Mesenchymal stem cell (in vitro differentiated cells and primary cell): Measurements from ENCODE around the gene HAP1.

Experiments
- DNase-seq: peaks from one replicate; pipeline ENCODE4 v3.0.0-alpha.2; 2013
- H2AFZ ChIP-seq: one replicate; pipeline ENCODE4 v1.6.1; 2013; ENCODE audit warnings: low read depth, mild to moderate bottlenecking, control low read depth, inconsistent platforms, low read length, moderate library complexity
- H2AK5ac ChIP-seq: 2 replicates; pipeline ENCODE4 v1.6.1; 2013; ENCODE audit warnings: low read length, moderate library complexity, mild to moderate bottlenecking, inconsistent platforms; ENCODE audit not compliant: severe bottlenecking
- H2BK120ac ChIP-seq: one replicate; pipeline ENCODE4 v1.6.1; 2013; ENCODE audit warnings: low read depth, mild to moderate bottlenecking, inconsistent platforms, low read length, moderate library complexity
- H2BK12ac ChIP-seq, 2 experiments: one replicate each; pipeline ENCODE4 v1.6.1; 2013; ENCODE audit warnings: inconsistent platforms in 2 of 2, low read length in 2 of 2, mild to moderate bottlenecking in 2 of 2, moderate library complexity in 2 of 2, control low read depth in 1 of 2
- H2BK15ac ChIP-seq: one replicate; pipeline ENCODE4 v1.6.1; 2013; ENCODE audit warnings: mild to moderate bottlenecking, low read depth, inconsistent platforms; ENCODE audit not compliant: poor library complexity, severe bottlenecking
- H2BK5ac ChIP-seq: 2 replicates; pipeline ENCODE4 v1.6.1; 2013; ENCODE audit warnings: low read depth, mild to moderate bottlenecking, low read length, control low read depth, inconsistent platforms; ENCODE audit not compliant: poor library complexity, severe bottlenecking
- H3K14ac ChIP-seq, 2 experiments: one replicate each; pipeline ENCODE4 v1.6.1; 2013; ENCODE audit warnings: inconsistent platforms in 2 of 2, low read length in 2 of 2, control low read depth in 1 of 2, mild to moderate bottlenecking in 1 of 2, moderate library complexity in 1 of 2
- H3K18ac ChIP-seq, 2 experiments: one replicate each; pipeline ENCODE4 v1.6.1; 2013; ENCODE audit warnings: inconsistent platforms in 2 of 2, low read length in 2 of 2, control low read depth in 1 of 2, low read depth in 1 of 2, mild to moderate bottlenecking in 1 of 2
- H3K23ac ChIP-seq, 2 experiments: one replicate each; pipeline ENCODE4 v1.6.1; 2013; ENCODE audit warnings: inconsistent platforms in 2 of 2, low read length in 2 of 2, mild to moderate bottlenecking in 2 of 2, moderate library complexity in 2 of 2, control low read depth in 1 of 2
- H3K27ac ChIP-seq: 2 replicates; pipeline ENCODE4 v1.5.1; 2013; ENCODE audit warnings: mild to moderate bottlenecking, moderate library complexity, low read length, control low read depth, inconsistent platforms; ENCODE audit not compliant: poor library complexity, severe bottlenecking
- H3K27me3 ChIP-seq, 2 experiments: 2 replicates each; pipeline versions ENCODE4 v1.6.1 to v1.7.0; 2013; ENCODE audit warnings: low read length in 2 of 2, mild to moderate bottlenecking in 2 of 2, moderate library complexity in 2 of 2, control low read depth in 1 of 2, inconsistent platforms in 1 of 2; ENCODE audit not compliant: control insufficient read depth in 1 of 2, insufficient read depth in 1 of 2
- H3K36me3 ChIP-seq, 2 experiments: 2 replicates each; pipeline versions ENCODE4 v1.6.1 to v1.7.0; 2013; ENCODE audit warnings: low read length in 2 of 2, control low read depth in 1 of 2, inconsistent platforms in 1 of 2, low read depth in 1 of 2, mild to moderate bottlenecking in 1 of 2; ENCODE audit not compliant: insufficient read depth in 2 of 2, control insufficient read depth in 1 of 2
- H3K4ac ChIP-seq, 2 experiments: one replicate each; pipeline ENCODE4 v1.6.1; 2013; ENCODE audit warnings: inconsistent platforms in 2 of 2, low read length in 2 of 2, mild to moderate bottlenecking in 2 of 2, moderate library complexity in 2 of 2, control low read depth in 1 of 2, low read depth in 1 of 2
- H3K4me1 ChIP-seq: 2 replicates; pipeline ENCODE4 v1.6.1; 2013; ENCODE audit warnings: low read depth, low read length, control low read depth; ENCODE audit not compliant: control insufficient read depth, insufficient read depth
- H3K4me2 ChIP-seq: 2 replicates; pipeline ENCODE4 v1.6.1; 2013; ENCODE audit warnings: low read length, mild to moderate bottlenecking, inconsistent platforms; ENCODE audit not compliant: poor library complexity, severe bottlenecking
- H3K4me3 ChIP-seq, 2 experiments: 2 replicates each; pipeline versions ENCODE4 v1.5.1 to v1.7.0; 2013; ENCODE audit warnings: low read length in 2 of 2, mild to moderate bottlenecking in 2 of 2, control low read depth in 1 of 2, low read depth in 1 of 2; ENCODE audit not compliant: insufficient read depth in 1 of 2
- H3K79me1 ChIP-seq: replicated peaks from 2 replicates; pipeline ENCODE4 v1.6.1; 2013; ENCODE audit warnings: mild to moderate bottlenecking, control low read depth, low read length, inconsistent platforms; ENCODE audit not compliant: poor library complexity, severe bottlenecking
- H3K9ac ChIP-seq: 2 replicates; pipeline ENCODE4 v1.7.0; 2013; ENCODE audit warnings: mild to moderate bottlenecking, low read length, moderate library complexity
- H3K9me3 ChIP-seq: 2 replicates; pipeline ENCODE4 v1.7.0; 2013; ENCODE audit warnings: mild to moderate bottlenecking, low read length; ENCODE audit not compliant: control insufficient read depth
- H4K8ac ChIP-seq: one replicate; pipeline ENCODE4 v1.6.1; 2013; ENCODE audit warnings: inconsistent platforms, mild to moderate bottlenecking, low read length, moderate library complexity
- H4K91ac ChIP-seq: one replicate; pipeline ENCODE4 v1.6.1; 2013; ENCODE audit warnings: mild to moderate bottlenecking, low read length, inconsistent platforms
- WGBS: methylation state at CpG from one replicate; pipeline ENCODE4 v1.1.7; 2013; ENCODE audit warnings: mixed read lengths; 5-methylcytosine and 5-hydroxymethylcytosine counted together

The HAP1 gene

GRCh38 chr17:41710472-41711090, 23.9 kb downstream of the HAP1 start:
- H2AK5ac ChIP-seq: no peak overlapping the region
- no peak overlapping the region for H2AFZ ChIP-seq
- H3K18ac ChIP-seq: no peak overlapping the region
- no peak overlapping the region for H3K14ac ChIP-seq
- H4K91ac ChIP-seq: no peak overlapping the region
- H3K4me2 ChIP-seq: no peak overlapping the region
- H3K4me3 ChIP-seq: no peak overlapping the region
- DNase-seq: peak; percentile 72
- no peak overlapping the region for H2BK5ac ChIP-seq
- peaks cover 6 to 24% of the 10 kb centered on the region in 2 experiments for H3K27me3 ChIP-seq
- H2BK120ac ChIP-seq: no peak overlapping the region
- no peaks in the 10 kb centered on the region for H3K79me1 ChIP-seq
- WGBS: 64% methylated on average over 8 of the region's 8 CpGs
- H3K27ac ChIP-seq: no peak overlapping the region
- H3K4ac ChIP-seq: no peak overlapping the region
- H3K9ac ChIP-seq: no peak overlapping the region
- H2BK15ac ChIP-seq: no peak overlapping the region
- no peak overlapping the region for H2BK12ac ChIP-seq
- H3K23ac ChIP-seq: no peak overlapping the region
- peaks cover 3% of the 10 kb centered on the region for H3K4me1 ChIP-seq
- no peaks in the 10 kb centered on the region for H3K9me3 ChIP-seq
- H3K36me3 ChIP-seq: no peaks in the 10 kb centered on the region
- no peak overlapping the region for H4K8ac ChIP-seq

GRCh38 chr17:41707803-41708669, 26.4 kb downstream of the HAP1 start:
- Histone ChIP-seq H3K36me3 (no peaks in the 10 kb centered on the region), H4K8ac (no peak overlapping the region)

GRCh38 chr17:41705271-41705991, 29.0 kb downstream of the HAP1 start:
- Histone ChIP-seq H3K14ac (peak overlapping the region in 1 of 2 experiments; percentile 42), H2BK120ac (no peak overlapping the region), H2BK15ac (no peak overlapping the region), H3K79me1 (no peaks in the 10 kb centered on the region), H4K91ac (no peak overlapping the region), H3K4me3 (peak overlapping the region in 1 of 2 experiments; percentile 47), H2AK5ac (no peak overlapping the region), H3K23ac (peak overlapping the region in 1 of 2 experiments; percentile 51), H3K18ac (no peak overlapping the region), H3K4me2 (peak overlapping the region; percentile 8), H2AFZ (no peak overlapping the region), H3K9ac (peak overlapping the region; percentile 14), H3K27me3 (peaks cover 0 to 3% of the 10 kb centered on the region in 2 experiments), H4K8ac (peak overlapping the region; percentile 40), H3K9me3 (no peaks in the 10 kb centered on the region), H3K4me1 (peaks cover 10% of the 10 kb centered on the region), H3K27ac (no peak overlapping the region), H3K4ac (peak overlapping the region; percentile 16 to 24), H2BK12ac (peak overlapping the region in 1 of 2 experiments; percentile 49), H2BK5ac (no peak overlapping the region), H3K36me3 (no peaks in the 10 kb centered on the region)
- WGBS: 56% methylated on average over 12 of the region's 13 CpGs
- peak; percentile 74 for DNase-seq

More at GRCh38 chr17:41707803-41708669, 26.4 kb downstream of the HAP1 start:
- Histone ChIP-seq H2BK120ac (no peak overlapping the region), H3K4ac (no peak overlapping the region), H2BK5ac (no peak overlapping the region), H3K18ac (no peak overlapping the region), H3K9me3 (no peaks in the 10 kb centered on the region), H3K27me3 (peaks cover 6 to 9% of the 10 kb centered on the region in 2 experiments), H3K4me3 (no peak overlapping the region), H4K91ac (no peak overlapping the region), H3K9ac (no peak overlapping the region), H2BK12ac (no peak overlapping the region), H3K4me1 (peaks cover 10% of the 10 kb centered on the region), H3K27ac (no peak overlapping the region), H3K14ac (no peak overlapping the region), H3K23ac (no peak overlapping the region), H3K4me2 (no peak overlapping the region), H2AFZ (no peak overlapping the region), H2BK15ac (no peak overlapping the region), H3K79me1 (no peaks in the 10 kb centered on the region), H2AK5ac (no peak overlapping the region)
- DNase-seq: no peak
- WGBS: 85% methylated on average over 8 of the region's 10 CpGs

GRCh38 chr17:41702712-41703111, 31.7 kb downstream of the HAP1 start:
- DNase-seq: no peak
- H3K27me3 ChIP-seq: peaks cover 0 to under 1% of the 10 kb centered on the region in 2 experiments
- H2BK15ac ChIP-seq: no peak overlapping the region
- no peaks in the 10 kb centered on the region for H3K79me1 ChIP-seq
- H4K8ac ChIP-seq: no peak overlapping the region
- no peak overlapping the region for H3K4ac ChIP-seq
- WGBS: 86% methylated on average over 7 of the region's 8 CpGs
- H2BK120ac ChIP-seq: no peak overlapping the region
- H3K23ac ChIP-seq: no peak overlapping the region
- no peak overlapping the region for H2AK5ac ChIP-seq
- H3K9ac ChIP-seq: no peak overlapping the region
- peaks cover 10% of the 10 kb centered on the region for H3K4me1 ChIP-seq
- H3K27ac ChIP-seq: no peak overlapping the region
- H3K14ac ChIP-seq: no peak overlapping the region
- no peak overlapping the region for H4K91ac ChIP-seq
- H2BK12ac ChIP-seq: no peak overlapping the region
- H2AFZ ChIP-seq: no peak overlapping the region
- H3K4me3 ChIP-seq: no peak overlapping the region
- no peaks in the 10 kb centered on the region for H3K9me3 ChIP-seq
- no peak overlapping the region for H3K4me2 ChIP-seq
- H2BK5ac ChIP-seq: no peak overlapping the region
- no peaks in the 10 kb centered on the region for H3K36me3 ChIP-seq
- no peak overlapping the region for H3K18ac ChIP-seq
